HCT116 (cell line): Measurements from ENCODE around the gene STK39.

Source experiments
- EZH2 ChIP-seq: fragments of 200-600 bp; sonication (generic); IDR thresholded peaks from 2 replicates; pipeline ENCODE4 v1.6.1; 2017; ENCODE audit warnings: antibody characterized with exemption, mixed run types
- EZH2phosphoT487 ChIP-seq: fragments of 200-600 bp; IDR thresholded peaks from 2 replicates; pipeline ENCODE4 v1.6.1; 2018; ENCODE audit warnings: antibody characterized with exemption, borderline replicate concordance
- POLR2AphosphoS5 ChIP-seq: IDR thresholded peaks from 2 replicates; pipeline ENCODE4 v1.6.1; 2011; ENCODE audit warnings: mild to moderate bottlenecking, low read depth, low read length, moderate library complexity
- RAD21 ChIP-seq: IDR thresholded peaks from 2 replicates; pipeline ENCODE4 v1.6.1; 2012; ENCODE audit warnings: low read depth, mild to moderate bottlenecking
- SP1 ChIP-seq: IDR thresholded peaks from 2 replicates; pipeline ENCODE4 v1.6.1; 2012; ENCODE audit warnings: low read depth
- ZBTB33 ChIP-seq: IDR thresholded peaks from 2 replicates; pipeline ENCODE4 v1.6.1; 2011; ENCODE audit warnings: mild to moderate bottlenecking, low read length, moderate library complexity; ENCODE audit not compliant: insufficient replicate concordance; ENCODE audit errors: extremely low read depth
- ZNF274 ChIP-seq: fragments of 200-500 bp; sonication (Bioruptor generic); IDR thresholded peaks from 2 replicates; pipeline ENCODE4 v1.6.1; 2014; ENCODE audit warnings: mild to moderate bottlenecking, low read depth, low read length, inconsistent platforms
- TF ChIP-seq, protein P1 (sequence below), 3 experiments: fragments of 200-600 bp in 1 of 3; sonication (generic) in 1 of 3; IDR thresholded peaks in 2 of 3; conservative IDR thresholded peaks in 1 of 3; 2 replicates each; pipeline ENCODE4 v1.5.1; 2012 to 2017; ENCODE audit warnings: low read depth in 2 of 3, low read length in 2 of 3, antibody characterized with exemption in 1 of 3, borderline replicate concordance in 1 of 3, control low read depth in 1 of 3, mild to moderate bottlenecking in 1 of 3, mixed read lengths in 1 of 3, mixed run types in 1 of 3, moderate library complexity in 1 of 3; ENCODE audit not compliant: insufficient read depth in 1 of 3
- TF ChIP-seq, protein P2 (sequence below): IDR thresholded peaks from 2 replicates; pipeline ENCODE4 v1.6.1; 2012; ENCODE audit warnings: low read depth

DNA sequence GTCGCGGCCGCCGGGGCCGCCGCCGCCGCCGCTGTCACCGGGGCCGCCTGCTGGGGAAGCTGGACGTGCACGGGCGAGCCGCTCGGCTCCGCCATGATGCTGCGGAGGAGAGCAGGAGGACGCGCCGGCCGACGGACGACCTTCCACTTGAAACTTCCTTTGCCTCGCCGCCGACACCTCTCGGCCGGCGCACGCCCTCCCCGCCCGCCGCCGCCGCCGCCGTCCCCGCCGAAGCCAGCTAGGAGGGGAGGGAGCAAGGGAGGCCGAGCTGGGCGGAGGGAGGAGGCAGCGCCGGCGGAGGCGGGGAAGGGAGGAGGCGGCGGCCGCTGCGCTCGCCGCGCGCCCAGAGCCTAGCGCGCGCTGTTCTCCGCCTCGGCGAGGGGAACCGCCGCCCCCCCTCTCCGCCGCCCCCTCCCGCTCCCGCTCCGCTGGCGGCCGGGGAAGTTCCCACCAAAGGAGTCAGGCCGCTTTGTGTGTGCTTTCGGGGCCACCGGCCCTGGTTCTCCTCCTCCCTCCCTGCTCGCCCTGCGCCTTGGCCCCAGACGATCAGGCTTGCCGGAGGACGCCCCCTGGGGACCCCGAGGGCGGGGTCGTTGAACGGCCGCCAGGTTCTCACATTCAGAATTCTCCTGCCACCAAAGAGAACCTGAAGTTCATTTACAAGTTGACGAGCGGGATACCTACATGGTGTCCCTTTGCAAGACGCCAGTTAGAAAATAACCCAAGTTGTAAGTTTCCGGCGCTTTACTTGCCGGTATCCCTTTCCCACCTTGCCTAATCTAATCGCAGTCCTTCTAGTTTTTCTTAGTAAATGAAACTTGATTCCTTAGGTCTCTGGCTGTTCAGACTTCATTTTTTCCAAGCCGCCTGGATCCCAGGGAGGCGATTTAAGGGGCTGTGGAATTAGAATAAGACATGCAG, at the start of gene STK39:
- TF ChIP-seq EZH2phosphoT487 (no peak), RAD21 (no peak; the same call in none of the 2 replicates), EZH2 (no peak), ZNF274 (no peak), POLR2AphosphoS5 (peak; percentile 68), ZBTB33 (no peak), SP1 (no peak; the same call in 1 of the 2 replicates)
- TF ChIP-seq, protein P1, sequence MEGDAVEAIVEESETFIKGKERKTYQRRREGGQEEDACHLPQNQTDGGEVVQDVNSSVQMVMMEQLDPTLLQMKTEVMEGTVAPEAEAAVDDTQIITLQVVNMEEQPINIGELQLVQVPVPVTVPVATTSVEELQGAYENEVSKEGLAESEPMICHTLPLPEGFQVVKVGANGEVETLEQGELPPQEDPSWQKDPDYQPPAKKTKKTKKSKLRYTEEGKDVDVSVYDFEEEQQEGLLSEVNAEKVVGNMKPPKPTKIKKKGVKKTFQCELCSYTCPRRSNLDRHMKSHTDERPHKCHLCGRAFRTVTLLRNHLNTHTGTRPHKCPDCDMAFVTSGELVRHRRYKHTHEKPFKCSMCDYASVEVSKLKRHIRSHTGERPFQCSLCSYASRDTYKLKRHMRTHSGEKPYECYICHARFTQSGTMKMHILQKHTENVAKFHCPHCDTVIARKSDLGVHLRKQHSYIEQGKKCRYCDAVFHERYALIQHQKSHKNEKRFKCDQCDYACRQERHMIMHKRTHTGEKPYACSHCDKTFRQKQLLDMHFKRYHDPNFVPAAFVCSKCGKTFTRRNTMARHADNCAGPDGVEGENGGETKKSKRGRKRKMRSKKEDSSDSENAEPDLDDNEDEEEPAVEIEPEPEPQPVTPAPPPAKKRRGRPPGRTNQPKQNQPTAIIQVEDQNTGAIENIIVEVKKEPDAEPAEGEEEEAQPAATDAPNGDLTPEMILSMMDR (IDR thresholded peaks at IDR 0.05 in 2 of 3, conservative IDR thresholded peaks at IDR 0.05 in 1 of 3; ENCODE audit: borderline replicate concordance in 1 of 3, insufficient read depth in 1 of 3, low read depth in 2 of 3, low read length in 2 of 3), result no peak
- TF ChIP-seq, protein P2, sequence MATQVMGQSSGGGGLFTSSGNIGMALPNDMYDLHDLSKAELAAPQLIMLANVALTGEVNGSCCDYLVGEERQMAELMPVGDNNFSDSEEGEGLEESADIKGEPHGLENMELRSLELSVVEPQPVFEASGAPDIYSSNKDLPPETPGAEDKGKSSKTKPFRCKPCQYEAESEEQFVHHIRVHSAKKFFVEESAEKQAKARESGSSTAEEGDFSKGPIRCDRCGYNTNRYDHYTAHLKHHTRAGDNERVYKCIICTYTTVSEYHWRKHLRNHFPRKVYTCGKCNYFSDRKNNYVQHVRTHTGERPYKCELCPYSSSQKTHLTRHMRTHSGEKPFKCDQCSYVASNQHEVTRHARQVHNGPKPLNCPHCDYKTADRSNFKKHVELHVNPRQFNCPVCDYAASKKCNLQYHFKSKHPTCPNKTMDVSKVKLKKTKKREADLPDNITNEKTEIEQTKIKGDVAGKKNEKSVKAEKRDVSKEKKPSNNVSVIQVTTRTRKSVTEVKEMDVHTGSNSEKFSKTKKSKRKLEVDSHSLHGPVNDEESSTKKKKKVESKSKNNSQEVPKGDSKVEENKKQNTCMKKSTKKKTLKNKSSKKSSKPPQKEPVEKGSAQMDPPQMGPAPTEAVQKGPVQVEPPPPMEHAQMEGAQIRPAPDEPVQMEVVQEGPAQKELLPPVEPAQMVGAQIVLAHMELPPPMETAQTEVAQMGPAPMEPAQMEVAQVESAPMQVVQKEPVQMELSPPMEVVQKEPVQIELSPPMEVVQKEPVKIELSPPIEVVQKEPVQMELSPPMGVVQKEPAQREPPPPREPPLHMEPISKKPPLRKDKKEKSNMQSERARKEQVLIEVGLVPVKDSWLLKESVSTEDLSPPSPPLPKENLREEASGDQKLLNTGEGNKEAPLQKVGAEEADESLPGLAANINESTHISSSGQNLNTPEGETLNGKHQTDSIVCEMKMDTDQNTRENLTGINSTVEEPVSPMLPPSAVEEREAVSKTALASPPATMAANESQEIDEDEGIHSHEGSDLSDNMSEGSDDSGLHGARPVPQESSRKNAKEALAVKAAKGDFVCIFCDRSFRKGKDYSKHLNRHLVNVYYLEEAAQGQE, result no peak
